Activated naive CD8-positive, alpha-beta T cell treated with anti-CD3 and anti-CD28 coated beads for 36 hours (primary cell): ENCODE results near the gene GALC. TPM values are rescaled to one million over a fixed set of nuclear protein-coding genes. Genes with fewer than 3 reads are reported as not detected.
"Not testable (repeated sequence)": the region's sequence is repeated elsewhere in the genome, so short reads cannot be mapped to it uniquely, and the experiment has no call there.

Experiments used
- DNase-seq: peaks from one replicate; pipeline ENCODE4 v3.0.0; 2021
- H3K27ac Mint-ChIP-seq: one replicate; pipeline ENCODE4 v1.8.0; 2022; ENCODE audit warnings: mild to moderate bottlenecking, moderate library complexity, mixed read lengths
- H3K27me3 Mint-ChIP-seq: one replicate; pipeline ENCODE4 v1.8.0; 2022; ENCODE audit warnings: mild to moderate bottlenecking, mixed read lengths
- H3K36me3 Mint-ChIP-seq: one replicate; pipeline ENCODE4 v1.8.0; 2021; ENCODE audit warnings: mild to moderate bottlenecking, mixed read lengths
- H3K4me1 Mint-ChIP-seq: one replicate; pipeline ENCODE4 v1.8.0; 2021; ENCODE audit warnings: mixed read lengths
- H3K4me3 Mint-ChIP-seq: one replicate; pipeline ENCODE4 v1.8.0; 2022; ENCODE audit warnings: mild to moderate bottlenecking, moderate library complexity, mixed read lengths
- H3K9me3 Mint-ChIP-seq: one replicate; pipeline ENCODE4 v1.8.0; 2022; ENCODE audit warnings: mixed read lengths
- total RNA-seq, 2 experiments: library from RNA; stranded (reverse); gene quantifications; one replicate each; pipeline ENCODE4 v1.2.3, GENCODE V29; 2021

GALC gene
- 10 to 100 TPM in 1 of 2 experiments, 1 to 10 TPM in 1; 8.6 to 11.6 TPM for total RNA-seq

- Mint-ChIP-seq H3K4me1 (peaks cover 56% of the 10 kb centered on the region), H3K27ac (peak within 1 kb of the TSS; percentile 98), H3K4me3 (peak within 1 kb of the TSS; percentile 93), H3K27me3 (no peaks in the 10 kb centered on the region), H3K36me3 (peaks cover 5% of the 10 kb centered on the region), H3K9me3 (peaks cover 2% of the 10 kb centered on the region)
- DNase-seq: peak; percentile 96
Measured at GRCh38 chr14:87992718-87993628, at the start of gene GALC. Gene GALC (minus strand): TSS chr14:87993182. CDS start chr14:87993164, 18 bp downstream.

- H3K36me3 Mint-ChIP-seq: peaks cover 5% of the 10 kb centered on the region
- H3K4me3 Mint-ChIP-seq: no peak overlapping the region
- no peak overlapping the region for H3K27ac Mint-ChIP-seq
- peaks cover 2% of the 10 kb centered on the region for H3K9me3 Mint-ChIP-seq
- no peaks in the 10 kb centered on the region for H3K4me1 Mint-ChIP-seq
- DNase-seq: no peak
- no peaks in the 10 kb centered on the region for H3K27me3 Mint-ChIP-seq
Measured at GRCh38 chr14:88040146-88040545, 47.2 kb upstream of the GALC start.

- peaks cover 2% of the 10 kb centered on the region for H3K9me3 Mint-ChIP-seq
- no peaks in the 10 kb centered on the region for H3K27me3 Mint-ChIP-seq
- no peak for DNase-seq
Measured at GRCh38 chr14:88039197-88039596, 46.2 kb upstream of the GALC start.

GRCh38 chr14:88037325-88037724 is 44.3 kb upstream of the GALC start:
- no peaks in the 10 kb centered on the region for H3K27me3 Mint-ChIP-seq
- H3K36me3 Mint-ChIP-seq: peaks cover 8% of the 10 kb centered on the region
- H3K9me3 Mint-ChIP-seq: peaks cover 2% of the 10 kb centered on the region
- no peaks in the 10 kb centered on the region for H3K4me1 Mint-ChIP-seq
- H3K4me3 Mint-ChIP-seq: no peak overlapping the region
- DNase-seq: no peak
- H3K27ac Mint-ChIP-seq: no peak overlapping the region

More at GRCh38 chr14:88039197-88039596, 46.2 kb upstream of the GALC start:
- peaks cover 5% of the 10 kb centered on the region for H3K36me3 Mint-ChIP-seq
- H3K4me3 Mint-ChIP-seq: no peak overlapping the region
- no peak overlapping the region for H3K27ac Mint-ChIP-seq
- H3K4me1 Mint-ChIP-seq: no peaks in the 10 kb centered on the region

GRCh38 chr14:88036422-88036821 is 43.4 kb upstream of the GALC start:
- Mint-ChIP-seq H3K27me3 (no peaks in the 10 kb centered on the region), H3K4me1 (peaks cover 3% of the 10 kb centered on the region), H3K36me3 (peaks cover 8% of the 10 kb centered on the region), H3K4me3 (no peak overlapping the region), H3K27ac (no peak overlapping the region), H3K9me3 (peaks cover 2% of the 10 kb centered on the region)
- no peak for DNase-seq

GRCh38 chr14:88034076-88034475 is 41.1 kb upstream of the GALC start:
- Mint-ChIP-seq H3K27me3 (no peaks in the 10 kb centered on the region), H3K9me3 (peaks cover 2% of the 10 kb centered on the region), H3K4me3 (no peak overlapping the region)

DNA sequence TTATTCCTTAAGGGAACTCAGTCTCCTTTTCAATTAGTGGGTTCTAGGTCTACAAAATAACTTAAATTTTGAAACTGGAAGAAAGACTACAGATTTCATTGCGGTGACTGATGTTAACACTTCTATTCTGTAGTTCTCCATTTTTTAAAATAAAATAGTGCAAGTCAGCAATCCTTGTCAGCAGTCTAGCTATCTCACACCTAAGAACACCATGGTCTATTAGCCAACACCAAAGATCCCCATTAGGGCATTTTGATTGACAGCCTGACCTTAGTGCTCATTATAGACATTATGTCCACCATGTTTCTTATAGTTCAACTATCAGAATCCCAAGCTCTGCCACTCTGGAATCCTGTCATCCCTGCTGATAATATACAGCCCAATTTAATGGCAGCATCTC is 39.4 kb upstream of the GALC start:
- no peak for DNase-seq
- H3K27ac Mint-ChIP-seq: no peak overlapping the region
- H3K4me1 Mint-ChIP-seq: peaks cover 29% of the 10 kb centered on the region
- no peak overlapping the region for H3K4me3 Mint-ChIP-seq
- no peaks in the 10 kb centered on the region for H3K27me3 Mint-ChIP-seq
- peaks cover 12% of the 10 kb centered on the region for H3K36me3 Mint-ChIP-seq
- peaks cover under 1% of the 10 kb centered on the region for H3K9me3 Mint-ChIP-seq

More at GRCh38 chr14:88034076-88034475, 41.1 kb upstream of the GALC start:
- no peak for DNase-seq
- Mint-ChIP-seq H3K4me1 (peaks cover 21% of the 10 kb centered on the region), H3K27ac (no peak overlapping the region), H3K36me3 (peaks cover 13% of the 10 kb centered on the region)

DNA sequence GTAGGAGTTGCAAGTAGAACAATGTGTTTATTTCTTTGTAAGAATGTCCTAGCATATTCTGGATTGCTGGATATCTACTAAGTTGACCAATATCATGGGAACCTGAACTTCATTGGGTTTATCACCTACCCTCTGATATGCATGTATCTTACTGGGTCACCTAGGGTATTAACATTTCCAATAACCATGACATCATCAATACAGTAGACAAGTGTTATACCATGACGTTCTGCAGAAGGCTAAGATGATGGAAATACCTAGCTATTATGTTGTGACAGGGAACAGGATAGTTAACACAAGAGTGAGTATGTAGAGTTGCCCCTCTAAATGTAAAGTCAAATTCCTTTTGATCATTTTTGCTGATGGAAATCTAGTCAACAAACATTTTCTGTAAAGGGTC is 37.9 kb upstream of the GALC start:
- no peak overlapping the region for H3K4me3 Mint-ChIP-seq
- no peaks in the 10 kb centered on the region for H3K27me3 Mint-ChIP-seq
- DNase-seq: no peak
- H3K36me3 Mint-ChIP-seq: peaks cover 13% of the 10 kb centered on the region
- H3K4me1 Mint-ChIP-seq: peaks cover 41% of the 10 kb centered on the region
- H3K9me3 Mint-ChIP-seq: peaks cover 1% of the 10 kb centered on the region
- H3K27ac Mint-ChIP-seq: peak overlapping the region; percentile 31

DNA sequence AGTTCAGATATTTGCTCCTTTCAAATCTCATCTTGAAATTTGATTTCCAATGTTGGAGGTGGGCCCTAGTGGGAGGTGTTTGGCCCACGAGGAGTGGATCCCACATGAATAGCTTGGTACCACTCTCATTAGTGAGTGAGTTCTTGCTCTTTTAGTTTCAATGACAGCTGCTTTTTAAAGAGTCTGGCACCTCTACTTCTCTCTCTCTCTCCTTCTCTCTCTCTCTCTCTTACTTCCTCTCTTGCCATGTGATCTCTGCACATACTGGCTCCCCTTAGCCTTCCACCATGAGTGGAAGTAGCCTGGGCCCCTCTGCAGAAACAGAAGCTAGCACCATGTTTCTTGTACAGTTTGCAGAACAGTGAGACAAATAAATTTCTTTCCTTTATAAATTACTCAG is 37.1 kb upstream of the GALC start:
- Mint-ChIP-seq H3K27me3 (no peaks in the 10 kb centered on the region), H3K27ac (no peak overlapping the region), H3K36me3 (peaks cover 14% of the 10 kb centered on the region), H3K4me3 (no peak overlapping the region), H3K9me3 (peaks cover 1% of the 10 kb centered on the region), H3K4me1 (peaks cover 48% of the 10 kb centered on the region)
- no peak for DNase-seq

DNA sequence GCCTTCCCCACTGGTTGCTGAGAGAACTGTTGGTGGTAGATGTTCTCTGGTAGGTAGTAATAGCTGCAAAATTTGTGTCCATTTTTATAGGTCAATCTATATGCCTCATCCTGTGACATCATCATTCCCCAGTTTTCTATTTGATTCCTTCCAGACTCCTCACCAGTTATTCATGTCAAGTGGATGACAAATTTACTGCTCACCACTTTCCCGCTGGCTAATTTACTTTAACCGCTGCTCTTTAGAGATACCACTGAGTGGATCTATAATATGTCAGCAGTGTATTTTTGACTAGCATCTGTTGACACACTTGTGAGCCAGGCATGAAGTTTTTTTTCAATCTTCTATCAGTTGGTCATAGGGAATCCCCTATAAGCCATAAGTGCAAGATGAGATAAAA is 36.5 kb upstream of the GALC start:
- Mint-ChIP-seq H3K4me1 (peaks cover 53% of the 10 kb centered on the region), H3K9me3 (peaks cover 1% of the 10 kb centered on the region), H3K27ac (no peak overlapping the region), H3K36me3 (peaks cover 17% of the 10 kb centered on the region), H3K27me3 (no peaks in the 10 kb centered on the region), H3K4me3 (no peak overlapping the region)
- DNase-seq: no peak

DNA sequence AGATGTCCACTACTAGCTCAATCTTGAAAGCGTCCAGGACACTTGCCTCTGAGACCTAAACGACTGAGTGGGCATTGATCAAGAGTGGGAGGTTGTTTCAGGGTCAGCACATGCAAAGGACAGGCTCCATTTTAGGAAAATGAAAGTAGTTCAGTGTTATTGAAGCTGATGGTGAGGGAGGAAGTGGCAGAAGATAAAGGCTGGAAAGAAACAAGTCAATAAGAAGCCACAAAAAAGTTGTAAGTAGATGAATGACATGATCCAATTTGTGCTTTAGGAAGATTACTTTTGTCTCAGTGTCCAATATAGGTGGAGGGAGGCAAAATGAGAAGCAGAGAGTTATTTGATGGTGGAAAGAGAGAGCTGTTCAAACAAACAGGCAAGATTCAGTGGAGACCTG is 33.9 kb upstream of the GALC start:
- DNase-seq: no peak
- H3K27me3 Mint-ChIP-seq: no peaks in the 10 kb centered on the region
- H3K27ac Mint-ChIP-seq: peak overlapping the region; percentile 82

GRCh38 chr14:88025313-88025712 is 32.3 kb upstream of the GALC start:
- H3K36me3 Mint-ChIP-seq: peaks cover 29% of the 10 kb centered on the region
- no peak overlapping the region for H3K27ac Mint-ChIP-seq
- DNase-seq: no peak
- H3K27me3 Mint-ChIP-seq: no peaks in the 10 kb centered on the region
- H3K4me3 Mint-ChIP-seq: no peak overlapping the region
- peaks cover 67% of the 10 kb centered on the region for H3K4me1 Mint-ChIP-seq
- peaks cover 7% of the 10 kb centered on the region for H3K9me3 Mint-ChIP-seq

More for the DNA sequence above, 33.9 kb upstream of the GALC start:
- Mint-ChIP-seq H3K9me3 (peaks cover 1% of the 10 kb centered on the region), H3K4me1 (peaks cover 76% of the 10 kb centered on the region), H3K4me3 (peak overlapping the region; percentile 29), H3K36me3 (peaks cover 20% of the 10 kb centered on the region)

GRCh38 chr14:88024252-88025086 is 31.5 kb upstream of the GALC start:
- H3K36me3 Mint-ChIP-seq: peaks cover 34% of the 10 kb centered on the region
- not testable (repeated sequence) for H3K9me3 Mint-ChIP-seq, DNase-seq, H3K27me3 Mint-ChIP-seq, H3K4me3 Mint-ChIP-seq
- H3K4me1 Mint-ChIP-seq: peaks cover 61% of the 10 kb centered on the region
- H3K27ac Mint-ChIP-seq: peak overlapping the region; percentile 85

DNA sequence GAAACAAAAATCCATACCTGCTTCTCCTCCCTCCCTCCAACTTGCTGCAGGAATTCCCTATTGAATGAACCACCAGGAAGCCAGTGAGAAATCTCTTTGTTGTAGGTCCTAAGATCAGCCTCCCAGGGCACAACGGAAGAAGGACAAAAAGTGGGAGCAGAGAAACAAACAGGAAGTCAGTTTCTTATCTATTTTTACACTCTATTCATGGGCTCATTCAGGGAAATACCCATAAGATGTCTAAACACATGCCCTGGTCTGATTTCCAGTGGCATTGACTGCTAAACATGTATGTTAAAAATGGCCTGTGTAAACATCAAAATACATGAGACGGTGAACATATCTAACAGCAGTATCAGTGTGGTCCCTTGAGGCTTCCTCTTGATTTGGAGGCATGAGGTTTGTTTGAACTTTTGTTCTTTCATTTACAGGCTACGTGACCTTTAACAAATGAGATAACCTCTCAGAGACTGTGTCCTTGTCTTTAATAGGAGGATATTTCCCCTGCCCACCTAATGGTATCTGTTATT is 30.7 kb upstream of the GALC start:
- peaks cover 9% of the 10 kb centered on the region for H3K9me3 Mint-ChIP-seq
- H3K27me3 Mint-ChIP-seq: no peaks in the 10 kb centered on the region
- H3K36me3 Mint-ChIP-seq: peaks cover 35% of the 10 kb centered on the region
- no peak for DNase-seq
- H3K4me3 Mint-ChIP-seq: peak overlapping the region; percentile 23
- H3K4me1 Mint-ChIP-seq: peaks cover 58% of the 10 kb centered on the region
- H3K27ac Mint-ChIP-seq: peak overlapping the region; percentile 85

DNA sequence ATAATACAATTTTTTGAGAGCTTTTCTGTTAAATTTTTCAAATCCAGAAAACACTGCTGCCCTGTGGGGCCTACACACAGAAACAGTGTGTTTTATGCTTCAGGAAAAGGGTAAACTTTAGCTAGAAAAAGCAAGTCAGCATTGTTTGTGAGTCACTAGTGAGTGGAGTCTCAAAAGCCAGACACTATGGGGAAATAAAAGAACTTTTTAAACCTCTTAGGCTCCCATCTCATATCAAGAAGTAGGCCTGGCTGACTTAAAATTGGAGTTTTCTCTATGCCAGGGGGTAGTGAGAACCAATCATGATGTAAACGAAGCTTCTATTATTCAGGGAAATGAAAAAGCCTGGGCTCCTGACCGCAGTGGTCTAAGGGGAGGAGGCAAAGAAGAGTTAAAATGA is 24.6 kb upstream of the GALC start:
- Mint-ChIP-seq H3K4me1 (peaks cover 33% of the 10 kb centered on the region), H3K4me3 (no peak overlapping the region), H3K36me3 (peaks cover 62% of the 10 kb centered on the region), H3K27ac (no peak overlapping the region), H3K9me3 (peaks cover 10% of the 10 kb centered on the region), H3K27me3 (no peaks in the 10 kb centered on the region)
- no peak for DNase-seq
